Skeletal muscle cell (primary cell): ENCODE data around the gene CPED1.
"Not testable (repeated sequence)": the region's sequence is repeated elsewhere in the genome, so short reads cannot be mapped to it uniquely, and the experiment has no call there.

Source experiments
- DNase-seq: peaks from one replicate; pipeline ENCODE4 v3.0.0-alpha.2; 2010; ENCODE audit warnings: low read depth
- H3K4me3 ChIP-seq: 2 replicates; pipeline ENCODE4 v1.5.1; 2011; ENCODE audit warnings: low read depth, mild to moderate bottlenecking, control low read depth, low read length, moderate library complexity

CPED1 gene

DNA sequence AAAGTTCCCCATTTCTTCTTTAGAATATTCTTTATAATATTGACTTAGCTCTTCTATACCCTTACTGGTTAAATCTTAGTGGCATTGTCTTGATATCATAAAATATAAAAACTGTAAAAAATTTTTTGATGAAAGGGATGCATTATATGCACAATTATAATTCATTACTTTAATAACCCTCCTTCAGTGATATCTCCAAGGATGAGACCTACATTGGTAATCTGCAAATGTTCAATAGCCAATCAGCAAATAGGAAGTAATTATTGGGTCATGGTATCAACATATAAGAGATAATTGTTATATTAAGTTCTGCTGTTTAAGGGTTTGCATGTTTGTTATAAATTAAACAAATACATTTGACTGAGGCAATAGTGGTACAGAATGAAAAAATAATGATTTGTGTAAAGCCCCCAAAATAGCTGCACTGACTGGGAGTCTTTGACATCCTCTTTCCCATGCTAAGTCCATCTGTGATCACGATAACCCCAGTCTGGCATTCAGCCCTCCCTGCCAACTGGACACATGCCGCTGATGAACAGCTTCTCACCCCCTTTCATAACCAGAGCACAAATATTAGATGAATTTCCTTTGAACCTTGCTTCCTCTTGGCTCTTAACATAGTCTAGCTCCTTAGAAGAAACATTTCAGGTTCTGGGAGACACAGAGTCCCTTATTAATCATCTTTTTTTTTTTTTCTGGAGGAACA is 169.5 kb downstream of the CPED1 start:
- DNase-seq, result no peak
- no peak overlapping the region for H3K4me3 ChIP-seq

- H3K4me3 ChIP-seq, result no peak overlapping the region
- no peak for DNase-seq
Observed at GRCh38 chr7:121158665-121159064, 170.2 kb downstream of the CPED1 start.

DNA sequence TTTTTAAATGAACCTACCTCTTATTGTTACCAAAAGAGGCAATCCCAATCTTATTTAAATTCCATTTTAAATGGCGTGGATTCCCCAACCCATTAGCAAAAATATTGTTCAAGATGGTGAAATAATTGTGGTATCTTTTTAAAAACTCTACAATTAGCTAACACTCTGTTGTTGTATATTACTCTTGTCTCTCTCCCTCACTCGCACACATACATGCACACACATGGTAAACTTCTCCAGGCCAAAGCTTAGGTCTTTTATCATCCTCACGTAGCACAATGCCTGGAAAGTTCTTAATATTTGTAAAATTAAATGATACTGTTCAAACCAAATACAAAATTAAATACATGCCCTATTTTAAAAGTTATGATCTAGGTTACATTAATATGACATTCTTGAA is 171.0 kb downstream of the CPED1 start:
- no peak overlapping the region for H3K4me3 ChIP-seq
- DNase-seq, result no peak

GRCh38 chr7:121160150-121161008 is 171.9 kb downstream of the CPED1 start:
- no peak overlapping the region for H3K4me3 ChIP-seq
- DNase-seq, result no peak

- H3K4me3 ChIP-seq, result no peak overlapping the region
- no peak for DNase-seq
Observed at GRCh38 chr7:121163699-121164098, 175.2 kb downstream of the CPED1 start.

- no peak overlapping the region for H3K4me3 ChIP-seq
Observed at GRCh38 chr7:121164247-121164646, 175.7 kb downstream of the CPED1 start.

GRCh38 chr7:121166916-121167315 is 178.4 kb downstream of the CPED1 start:
- DNase-seq, result no peak
- H3K4me3 ChIP-seq, result no peak overlapping the region

More at GRCh38 chr7:121164247-121164646, 175.7 kb downstream of the CPED1 start:
- no peak for DNase-seq

DNA sequence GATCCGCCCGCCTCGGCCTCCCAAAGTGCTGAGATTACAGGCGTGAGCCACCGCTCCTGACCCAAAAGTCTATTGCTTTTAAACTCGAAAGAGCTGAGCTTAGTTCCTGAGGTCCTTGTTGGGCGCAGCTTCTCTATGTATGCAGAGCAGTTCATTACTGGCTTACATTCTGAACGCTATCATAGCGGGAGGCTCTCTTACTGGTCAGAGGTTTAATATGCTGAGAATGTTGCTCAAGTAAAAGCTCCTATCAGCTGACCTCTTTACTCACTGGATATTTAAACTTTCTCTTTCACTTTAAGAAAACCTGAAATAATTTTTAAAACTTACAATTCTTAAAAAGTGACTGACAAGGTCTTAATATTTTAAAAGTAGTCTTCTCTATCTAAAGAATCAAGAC is 179.5 kb downstream of the CPED1 start:
- no peak overlapping the region for H3K4me3 ChIP-seq
- DNase-seq, result no peak

DNA sequence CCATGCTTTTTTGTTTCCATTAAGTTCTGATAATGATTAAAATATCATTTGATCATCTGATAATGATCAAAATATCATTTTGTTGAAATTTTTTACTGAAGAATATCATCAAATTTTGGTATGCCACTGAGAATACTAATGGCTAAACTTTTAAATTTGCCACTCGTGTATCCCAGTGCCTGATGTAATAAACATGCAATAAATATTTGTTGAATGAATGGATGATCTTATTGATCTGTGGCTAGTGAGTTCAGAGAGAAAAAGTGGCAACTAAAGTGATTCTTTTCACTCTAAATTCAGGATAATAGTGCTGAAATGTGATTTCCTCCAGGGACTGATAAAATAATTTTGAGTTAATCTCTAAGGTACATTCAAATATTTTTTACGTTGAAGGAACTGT is 181.0 kb downstream of the CPED1 start:
- H3K4me3 ChIP-seq, result no peak overlapping the region
- no peak for DNase-seq

- DNase-seq, result no peak
- H3K4me3 ChIP-seq, result no peak overlapping the region
Observed at GRCh38 chr7:121172484-121172883, 184.0 kb downstream of the CPED1 start.

- DNase-seq, result no peak
- H3K4me3 ChIP-seq, result no peak overlapping the region
Observed at GRCh38 chr7:121175826-121176225, 187.3 kb downstream of the CPED1 start.

- DNase-seq, result no peak
- H3K4me3 ChIP-seq, result no peak overlapping the region
Observed at GRCh38 chr7:121178452-121178851, 189.9 kb downstream of the CPED1 start.

GRCh38 chr7:121178869-121179497 is 190.5 kb downstream of the CPED1 start:
- H3K4me3 ChIP-seq, result no peak overlapping the region
- DNase-seq, result no peak

DNA sequence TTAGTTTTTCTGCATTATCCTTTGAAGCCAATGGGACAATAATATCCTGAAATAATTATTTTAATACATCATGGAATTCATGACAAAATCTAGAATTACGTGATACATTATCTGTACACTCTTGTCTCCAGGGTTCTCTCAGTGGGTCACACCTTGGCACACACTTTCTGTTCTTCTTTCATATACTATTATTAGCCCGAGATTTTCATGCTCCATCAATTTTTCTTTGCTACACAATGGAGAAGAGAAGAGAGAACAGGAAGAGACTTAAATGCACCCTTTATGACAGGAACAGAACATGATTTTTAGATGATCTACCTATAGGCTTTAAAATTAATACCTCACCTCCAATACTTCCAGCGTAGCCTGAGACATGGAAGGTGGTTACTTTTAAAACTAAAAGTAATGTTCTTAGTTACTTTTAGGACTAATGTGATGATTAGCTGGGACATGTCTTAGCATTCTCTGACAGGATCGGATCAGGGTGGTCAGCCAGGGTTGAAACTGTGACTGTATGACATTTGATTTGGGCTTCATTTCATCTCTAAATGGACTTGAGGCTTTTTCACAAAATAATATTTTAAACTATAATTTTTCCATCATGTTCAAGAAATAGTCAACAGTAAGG is 192.0 kb downstream of the CPED1 start:
- H3K4me3 ChIP-seq, result no peak overlapping the region
- DNase-seq, result no peak

DNA sequence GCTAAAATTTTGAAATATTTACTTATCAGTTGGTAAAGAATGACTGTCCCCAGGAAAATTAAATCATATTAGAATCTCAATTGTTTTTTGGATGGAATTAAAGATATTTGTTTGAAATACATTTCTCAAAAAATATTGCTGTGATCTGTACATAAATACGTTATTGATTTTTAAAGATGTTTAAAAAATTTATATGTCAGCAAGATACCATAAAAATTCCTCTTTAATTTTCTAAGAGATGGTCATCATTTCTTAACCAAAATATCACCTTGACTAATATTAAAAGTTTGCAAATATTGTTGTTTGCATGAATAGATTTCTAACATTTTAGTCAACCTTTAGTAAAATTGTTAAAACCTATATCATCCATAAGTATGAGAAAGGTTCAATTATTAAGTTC is 192.8 kb downstream of the CPED1 start:
- DNase-seq, result no peak
- H3K4me3 ChIP-seq, result no peak overlapping the region

DNA sequence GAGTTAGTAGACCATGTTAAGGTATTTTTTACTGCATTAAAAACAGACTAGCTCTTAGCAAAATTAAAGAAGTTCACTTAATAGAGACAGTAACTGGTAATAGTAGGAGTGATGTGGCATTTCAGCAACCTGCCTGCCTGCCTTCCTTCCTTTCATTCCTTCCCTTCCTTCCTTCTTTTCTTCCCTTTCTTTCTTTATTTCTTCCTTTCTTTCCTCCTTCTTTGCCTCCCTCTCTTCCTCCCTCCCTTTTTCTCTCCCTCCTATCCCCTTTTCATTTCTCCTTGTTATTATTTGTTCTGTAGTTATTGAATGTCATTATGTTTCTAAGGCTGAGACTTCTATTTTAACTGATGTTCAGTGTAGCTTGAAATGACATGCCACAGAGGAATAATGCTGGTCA is 193.8 kb downstream of the CPED1 start:
- no peak for DNase-seq
- no peak overlapping the region for H3K4me3 ChIP-seq

DNA sequence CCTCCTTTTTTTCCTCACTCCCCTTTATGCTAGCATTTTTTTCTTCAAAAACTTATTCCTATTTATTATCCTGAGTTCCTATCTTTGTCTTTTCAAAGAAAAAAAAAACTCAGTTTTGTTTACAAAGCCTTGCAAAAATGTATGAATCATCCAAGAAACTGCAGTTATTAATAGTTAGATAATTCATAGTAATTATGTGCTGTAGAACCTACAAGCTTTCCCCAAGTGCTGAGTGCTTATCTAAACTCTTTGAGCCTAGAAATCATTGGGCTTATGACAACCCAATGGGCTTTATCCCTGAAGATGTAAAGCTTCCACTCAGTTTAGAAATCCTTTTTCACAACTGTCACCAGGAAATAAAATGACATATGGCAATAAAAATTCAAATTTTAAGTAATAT is 194.4 kb downstream of the CPED1 start:
- DNase-seq, result no peak
- H3K4me3 ChIP-seq, result no peak overlapping the region

DNA sequence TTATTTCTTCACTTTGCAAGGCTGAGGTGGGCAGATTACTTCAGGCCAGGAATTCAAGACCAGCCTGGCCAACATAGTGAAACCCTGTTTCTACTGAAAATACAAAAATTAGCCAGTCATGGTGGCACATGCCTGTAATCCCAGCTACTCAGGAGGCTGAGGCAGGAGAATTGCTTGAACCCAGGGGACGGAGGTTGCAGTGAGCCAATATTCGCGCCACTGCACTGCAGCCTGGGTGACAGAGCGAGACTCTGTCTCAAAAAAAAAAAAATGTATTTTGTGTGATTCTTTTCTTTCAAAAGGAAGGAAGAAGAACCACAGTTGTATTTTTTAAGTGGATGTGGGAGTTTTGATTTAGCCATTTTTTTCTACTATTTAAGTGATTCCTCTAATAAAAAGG is 195.4 kb downstream of the CPED1 start:
- DNase-seq, result not testable (repeated sequence)

GRCh38 chr7:121186746-121187145 is 198.2 kb downstream of the CPED1 start:
- no peak for DNase-seq
- no peak overlapping the region for H3K4me3 ChIP-seq

More for the DNA sequence above, 195.4 kb downstream of the CPED1 start:
- not testable (repeated sequence) for H3K4me3 ChIP-seq

GRCh38 chr7:121187222-121187621 is 198.7 kb downstream of the CPED1 start:
- H3K4me3 ChIP-seq, result no peak overlapping the region
- no peak for DNase-seq
